HepG2 (cell line): Measurements from ENCODE around the gene RAB20.

Experiments
- ATF1 ChIP-seq: IDR thresholded peaks from 2 replicates; pipeline ENCODE4 v1.6.1; 2016; ENCODE audit warnings: mild to moderate bottlenecking, control low read depth
- FOXP1 ChIP-seq, 2 experiments: fragments of 450-650 bp in 1 of 2; IDR thresholded peaks; 2 replicates each; pipeline ENCODE4 v1.6.1; 2017 to 2018; ENCODE audit warnings: antibody characterized with exemption in 1 of 2
- KDM4B ChIP-seq: sonication (generic); formaldehyde crosslinking; IDR thresholded peaks from 2 replicates; pipeline ENCODE4 v1.4.0; 2020; ENCODE audit warnings: missing genetic modification reagents
- MED1 ChIP-seq: sonication (generic); formaldehyde crosslinking; IDR thresholded peaks from 2 replicates; pipeline ENCODE4 v1.4.0; 2020; ENCODE audit warnings: missing genetic modification reagents
- TF ChIP-seq, protein P1 (sequence below): sonication (generic); formaldehyde crosslinking; IDR thresholded peaks from 2 replicates; pipeline ENCODE4 v1.4.0; 2020; ENCODE audit warnings: mild to moderate bottlenecking, missing genetic modification reagents

- TF ChIP-seq KDM4B (no peak), FOXP1 (IDR thresholded peaks at IDR 0.05) (no peak), FOXP1 (CRISPR knock-in tag; IDR thresholded peaks at IDR 0.05) (no peak), MED1 (CRISPR knock-in tag) (no peak), ATF1 (no peak)
- TF ChIP-seq, protein P1, sequence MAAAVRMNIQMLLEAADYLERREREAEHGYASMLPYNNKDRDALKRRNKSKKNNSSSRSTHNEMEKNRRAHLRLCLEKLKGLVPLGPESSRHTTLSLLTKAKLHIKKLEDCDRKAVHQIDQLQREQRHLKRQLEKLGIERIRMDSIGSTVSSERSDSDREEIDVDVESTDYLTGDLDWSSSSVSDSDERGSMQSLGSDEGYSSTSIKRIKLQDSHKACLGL (CRISPR knock-in tag), result no peak
Observed at GRCh38 chr13:110597041-110597689, 35.6 kb upstream of the RAB20 start.
